HG03558 (cell line): ENCODE measurements around the gene MPHOSPH9.

Source experiments
- ATAC-seq: cut with Tn5 transposase; IDR thresholded peaks from one replicate; pipeline ENCODE4 v1.9.1; 2021; ENCODE audit warnings: moderate number of reproducible peaks; ENCODE audit not compliant: unreplicated experiment; ENCODE audit errors: extremely low read depth

Gene MPHOSPH9

DNA sequence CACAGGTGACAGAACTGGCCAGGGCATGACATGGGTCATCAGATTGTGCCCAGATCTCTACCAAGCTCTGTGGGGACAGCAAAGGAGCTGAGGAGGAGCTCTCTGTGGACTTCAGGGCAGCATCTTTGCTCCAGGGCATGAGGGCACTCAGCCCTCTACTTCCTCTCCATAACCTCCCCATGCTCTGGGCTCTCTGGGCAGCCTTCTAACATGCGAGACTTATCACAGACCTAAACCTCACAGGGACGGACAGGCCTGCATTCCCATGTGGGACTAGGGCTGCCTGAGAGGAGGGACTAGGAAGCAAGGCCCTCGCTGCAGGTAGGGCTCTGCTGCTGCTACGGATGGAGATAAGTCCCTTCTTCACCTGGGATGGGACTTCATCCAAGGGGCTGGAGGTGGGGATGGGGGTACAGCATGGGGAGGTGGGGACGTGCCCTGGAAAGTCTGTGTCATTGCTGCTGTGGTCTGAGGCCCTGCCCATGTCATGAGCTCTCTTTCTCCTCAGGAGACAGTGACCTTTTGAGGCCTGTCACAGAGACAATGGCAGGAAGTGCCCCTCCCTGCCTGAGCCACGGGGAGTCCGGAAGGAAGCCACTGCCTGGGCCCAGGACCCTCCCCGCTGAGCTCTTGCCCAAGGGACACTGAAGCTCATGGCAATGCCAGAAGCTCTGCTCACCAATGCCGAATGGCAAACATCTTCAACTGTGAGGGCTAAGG is 126.1 kb downstream of the MPHOSPH9 start:
- ATAC-seq = no peak

DNA sequence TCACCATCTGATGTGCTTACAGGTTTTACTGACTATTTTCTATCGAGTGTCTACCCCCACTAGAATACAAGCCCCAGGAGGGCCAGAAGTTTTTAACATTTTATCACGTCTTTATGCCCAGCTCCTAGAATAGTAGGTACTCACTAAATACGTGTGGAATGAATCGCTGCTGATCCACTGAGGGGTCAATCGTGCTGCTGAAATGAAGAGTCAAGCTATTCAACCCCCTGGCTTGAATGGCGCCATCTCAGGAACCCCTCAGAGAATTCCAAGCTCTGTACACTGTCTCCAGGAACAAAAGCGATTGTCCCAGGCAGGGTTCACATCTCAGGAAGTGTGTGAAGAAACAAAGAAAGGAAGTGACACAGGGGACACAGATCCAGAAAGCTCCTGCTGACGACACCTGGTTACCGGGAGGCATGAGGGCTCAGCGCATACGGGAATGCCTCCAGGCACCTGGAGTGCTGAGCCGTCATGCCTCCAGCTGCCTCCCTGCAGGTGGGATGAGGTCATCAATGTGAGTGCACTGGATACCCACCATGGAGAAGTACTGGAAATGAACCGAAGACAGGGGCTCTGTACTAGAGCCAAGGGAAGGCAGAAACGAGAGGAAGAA is 127.6 kb downstream of the MPHOSPH9 start:
- ATAC-seq = no peak

DNA sequence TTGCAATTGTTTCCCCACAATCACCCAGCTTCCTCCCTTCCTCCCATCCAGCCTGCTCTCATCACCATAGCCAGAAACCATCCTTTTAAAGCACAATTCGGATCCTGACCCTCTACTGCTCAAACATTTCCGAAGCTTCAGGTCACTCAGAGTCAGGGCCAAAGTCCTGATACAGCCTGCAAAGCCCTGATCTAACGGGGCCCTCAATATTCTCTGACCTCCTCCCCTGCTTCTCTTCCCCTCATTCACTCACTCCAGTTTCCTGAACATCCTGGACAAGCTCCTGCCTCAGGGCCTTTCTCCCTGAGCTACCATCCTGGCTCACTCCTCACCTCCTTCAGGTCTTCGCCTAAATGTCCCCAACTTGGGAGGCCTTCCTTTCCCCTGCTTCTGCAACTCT is 128.1 kb downstream of the MPHOSPH9 start:
- no peak for ATAC-seq
